ENCODE measurements around the gene ANKRD34B. TPM values are rescaled to one million over a fixed set of nuclear protein-coding genes. Genes with fewer than 3 reads are reported as not detected.

The ANKRD34B gene
- not detected for total RNA-seq

DNA sequence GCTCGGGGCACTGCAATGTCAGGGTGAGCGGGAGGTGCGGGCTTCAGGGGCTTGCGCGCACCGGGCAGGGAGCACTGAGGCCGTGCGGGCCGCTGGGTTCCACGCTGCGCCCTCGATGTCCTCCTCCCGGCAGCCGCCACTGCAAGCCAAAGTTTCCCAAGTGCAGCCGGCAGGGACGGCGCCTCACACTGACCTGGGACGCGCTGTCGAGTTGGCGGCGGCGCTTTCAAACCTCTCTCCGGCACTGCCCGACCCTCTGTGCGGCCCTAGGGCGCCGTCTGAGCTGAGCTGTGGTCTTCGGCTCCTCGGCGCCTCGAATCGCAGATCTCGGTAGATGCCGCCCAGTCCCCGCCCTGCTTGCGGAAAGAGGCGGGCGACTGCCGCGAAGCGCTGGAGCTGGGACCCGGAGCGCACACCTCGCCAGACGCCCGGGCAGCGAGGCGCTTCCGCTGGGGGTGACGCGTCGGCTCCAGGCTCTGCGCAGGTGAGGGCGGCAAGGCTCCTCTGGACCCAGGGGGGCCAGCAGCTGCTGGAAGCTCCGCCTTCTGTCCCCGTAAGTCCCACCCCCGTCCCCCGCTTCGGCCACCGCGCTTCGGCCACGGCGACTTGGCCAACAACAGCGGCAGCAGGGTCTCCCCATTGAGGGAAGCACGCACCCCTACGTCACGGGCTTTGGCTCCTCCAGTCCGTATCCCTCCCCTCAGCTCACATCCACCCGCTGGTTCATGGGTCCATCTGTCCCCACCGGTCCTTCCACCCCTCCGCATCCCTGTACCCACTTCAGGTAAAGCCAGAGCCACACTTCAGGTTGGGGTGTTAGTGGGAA lies at the start of gene ANKRD34B:
ANKRD34B (minus strand) TSS at position 320 of the 826 bp plus-strand sequence. CDS start 10,261 bp downstream, outside the sequence.

Other genes with a start within 250 kb of the ANKRD34B start
- 103 TPM for gene ZFYVE16, start 162.2 kb downstream of the ANKRD34B start, total RNA-seq
- gene FAM151B, start 82.2 kb downstream of the ANKRD34B start, total RNA-seq: 12.6 TPM
- 37.8 TPM for gene MSH3, start 84.4 kb upstream of the ANKRD34B start, total RNA-seq
- gene DHFR, start 84.7 kb upstream of the ANKRD34B start, total RNA-seq: 30.5 TPM

All from camera-type eye (tissue), 1 donor.